Activated CD4-positive, alpha-beta memory T cell treated with anti-CD3 and anti-CD28 coated beads for 36 hours (primary cell): Measurements from ENCODE around the gene DUSP8. TPM values are rescaled to one million over a fixed set of nuclear protein-coding genes. Genes with fewer than 3 reads are reported as not detected.

Experiments
- CTCF ChIA-PET: fragments of 350-600 bp; sonication (Branson Sonifier 250); formaldehyde crosslinking; loops from one replicate; lab custom pipeline; 2021; ENCODE audit warnings: antibody characterized with exemption, inconsistent platforms; lab: Charles Lee
- POLR2A ChIA-PET: fragments of 350-600 bp; sonication (Branson Sonifier 250); formaldehyde crosslinking; loops from one replicate; lab custom pipeline; 2021; ENCODE audit warnings: antibody characterized with exemption; lab: Charles Lee
- DNase-seq: peaks from one replicate; pipeline ENCODE4 v3.0.0-alpha.2; 2020
- H3K27ac Mint-ChIP-seq: one replicate; pipeline ENCODE4 v1.8.0; 2021; ENCODE audit warnings: mixed read lengths
- H3K27me3 Mint-ChIP-seq: one replicate; pipeline ENCODE4 v1.8.0; 2021; ENCODE audit warnings: mixed read lengths
- H3K36me3 Mint-ChIP-seq: one replicate; pipeline ENCODE4 v1.8.0; 2021; ENCODE audit warnings: mixed read lengths
- H3K4me1 Mint-ChIP-seq: one replicate; pipeline ENCODE4 v1.8.0; 2021; ENCODE audit warnings: low read depth, mixed read lengths
- H3K4me3 Mint-ChIP-seq: one replicate; pipeline ENCODE4 v1.8.0; 2021; ENCODE audit warnings: mild to moderate bottlenecking, mixed read lengths
- H3K9me3 Mint-ChIP-seq: one replicate; pipeline ENCODE4 v1.8.0; 2021; ENCODE audit warnings: mixed read lengths
- intact Hi-C: fragments of 100-400 bp; cut with micrococcal nuclease; formaldehyde crosslinking; loops from one replicate; pipeline ENCODE4 v1.15.1; 2023
- total RNA-seq, 2 experiments: library from RNA; stranded (reverse); gene quantifications; one replicate each; pipeline ENCODE4 v1.2.3, GENCODE V29; 2021

Gene DUSP8
- total RNA-seq, 2 experiments from 2014 or later, result 1.6 to 2.4 TPM

- Mint-ChIP-seq H3K27me3 (no peaks in the 10 kb centered on the region), H3K36me3 (no peaks in the 10 kb centered on the region), H3K9me3 (no peaks in the 10 kb centered on the region), H3K4me1 (peaks cover 42% of the 10 kb centered on the region), H3K4me3 (no peak overlapping the region), H3K27ac (no peak overlapping the region)
- intact Hi-C loops, result no loop called here
- POLR2A ChIA-PET, result no interaction called here
- no peak for DNase-seq
- CTCF ChIA-PET, result no interaction called here
Observed at GRCh38 chr11:1522081-1522424, 50.0 kb downstream of the DUSP8 start.

- Mint-ChIP-seq H3K36me3 (no peaks in the 10 kb centered on the region), H3K27me3 (no peaks in the 10 kb centered on the region), H3K4me3 (no peak overlapping the region), H3K27ac (no peak overlapping the region), H3K4me1 (peaks cover 45% of the 10 kb centered on the region), H3K9me3 (no peaks in the 10 kb centered on the region)
- DNase-seq, result no peak
- intact Hi-C loops, result no loop called here
- CTCF ChIA-PET, result no interaction called here
- POLR2A ChIA-PET, result no interaction called here
Observed at GRCh38 chr11:1521382-1522080, 50.5 kb downstream of the DUSP8 start.

DNA sequence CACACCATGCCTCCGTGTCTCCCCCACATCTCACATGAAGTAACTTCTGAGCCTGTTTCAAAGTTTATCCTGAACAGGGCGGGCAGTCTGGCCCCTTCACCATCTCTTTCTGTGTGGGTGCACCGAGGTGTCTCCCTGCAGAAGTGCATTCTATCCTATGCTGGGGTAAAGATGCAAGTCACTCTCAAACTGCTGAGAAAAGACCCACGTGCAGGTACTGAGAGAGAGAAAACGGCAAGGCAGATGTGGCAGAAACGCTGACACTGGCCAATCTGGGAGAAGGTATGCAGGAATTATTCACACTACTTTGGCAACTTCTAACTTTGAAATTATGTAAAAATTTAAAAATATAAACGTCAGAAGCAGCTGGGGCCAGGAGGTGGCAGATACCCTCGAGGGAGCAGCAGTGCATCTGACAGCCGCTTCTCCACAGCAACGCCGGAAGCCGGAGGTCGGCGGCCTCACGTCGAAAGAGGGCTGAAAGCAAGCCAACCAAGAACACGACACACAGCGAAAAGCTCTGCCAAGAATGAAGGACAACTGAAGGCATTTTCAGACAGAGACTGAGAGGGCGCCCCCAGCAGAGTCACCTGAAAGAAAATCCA is 51.3 kb downstream of the DUSP8 start:
- Mint-ChIP-seq H3K27me3 (no peaks in the 10 kb centered on the region), H3K27ac (no peak overlapping the region), H3K9me3 (no peaks in the 10 kb centered on the region), H3K4me3 (no peak overlapping the region), H3K36me3 (no peaks in the 10 kb centered on the region), H3K4me1 (peaks cover 50% of the 10 kb centered on the region)
- intact Hi-C loops, result no loop called here
- ChIA-PET CTCF (no interaction called here), POLR2A (no interaction called here)
- DNase-seq, result no peak

DNA sequence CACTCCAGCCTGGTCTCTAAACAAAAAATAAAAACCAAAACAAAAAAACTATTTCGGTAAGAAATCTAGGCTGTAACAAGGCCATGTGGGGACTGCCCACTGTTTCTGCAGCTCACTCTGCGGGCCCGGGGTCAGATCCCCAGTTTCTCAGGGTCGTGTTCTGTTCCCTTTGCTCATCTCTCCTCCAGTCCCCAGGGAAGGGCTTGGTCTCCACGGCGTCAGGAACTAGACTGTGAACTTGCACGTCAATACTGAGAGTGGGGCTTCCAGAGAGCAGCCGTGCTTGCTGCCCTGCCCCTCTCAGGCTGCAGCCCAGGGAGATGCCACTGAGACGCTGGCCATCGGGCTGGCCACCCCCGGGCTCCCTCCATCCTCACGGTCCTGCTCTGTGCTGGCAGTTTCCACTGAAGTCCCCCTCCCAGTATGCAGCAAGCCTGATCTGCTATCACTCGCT is 51.8 kb downstream of the DUSP8 start:
- CTCF ChIA-PET, result no interaction called here
- DNase-seq, result no peak
- H3K4me1 Mint-ChIP-seq, result peaks cover 55% of the 10 kb centered on the region
- POLR2A ChIA-PET, result no interaction called here
- intact Hi-C loops, result no loop called here
- H3K27ac Mint-ChIP-seq, result no peak overlapping the region
- no peaks in the 10 kb centered on the region for H3K36me3 Mint-ChIP-seq
- no peak overlapping the region for H3K4me3 Mint-ChIP-seq
- H3K9me3 Mint-ChIP-seq, result no peaks in the 10 kb centered on the region
- no peaks in the 10 kb centered on the region for H3K27me3 Mint-ChIP-seq

DNA sequence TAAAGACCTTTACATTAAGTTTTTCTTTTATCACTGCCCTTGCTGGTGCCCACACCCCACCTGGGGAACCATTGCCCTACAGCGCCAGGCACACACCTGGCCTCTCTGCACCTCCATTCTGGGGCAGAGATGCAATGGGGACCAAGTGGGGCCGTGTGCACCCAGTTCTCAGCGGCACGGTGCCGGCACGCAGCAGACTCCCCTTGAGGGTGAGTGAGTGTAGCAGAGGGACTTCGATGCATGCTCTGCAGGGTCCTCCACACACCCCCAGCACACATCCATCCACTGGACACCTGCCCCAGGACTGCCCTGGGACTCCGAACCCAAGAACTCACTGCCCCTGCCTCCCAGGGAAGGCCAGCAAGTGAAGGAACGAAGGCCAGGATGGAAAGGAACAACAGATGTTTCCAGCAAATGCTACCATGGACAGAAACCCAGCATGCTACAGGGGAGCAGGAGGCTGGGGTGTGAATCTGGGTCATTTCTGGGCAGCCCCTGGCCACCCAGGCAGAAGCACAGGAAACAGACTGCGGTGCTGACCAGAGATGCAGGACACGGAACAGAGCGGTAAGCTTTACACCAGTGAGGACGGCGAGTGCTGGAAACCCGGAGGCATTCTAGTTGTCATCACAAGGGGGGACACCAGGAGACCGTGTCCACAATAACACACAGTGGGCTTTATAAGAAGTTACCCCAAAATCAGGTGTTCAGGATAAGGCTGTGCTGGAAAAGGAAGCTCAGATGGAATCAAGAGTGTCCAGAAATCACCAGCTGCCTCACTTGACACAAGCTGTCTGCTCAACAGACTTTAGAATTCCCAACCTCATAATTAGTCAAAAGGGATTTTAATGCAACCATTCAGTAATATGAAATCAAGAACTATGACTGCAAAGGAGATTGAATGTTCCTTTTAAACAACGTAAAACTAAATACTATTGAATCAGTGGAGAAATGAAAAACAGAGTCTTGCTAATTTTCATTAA is 52.8 kb downstream of the DUSP8 start:
- H3K4me1 Mint-ChIP-seq, result peaks cover 59% of the 10 kb centered on the region
- intact Hi-C loops, result no loop called here
- no peaks in the 10 kb centered on the region for H3K9me3 Mint-ChIP-seq
- H3K27ac Mint-ChIP-seq, result no peak overlapping the region
- no peak overlapping the region for H3K4me3 Mint-ChIP-seq
- no peaks in the 10 kb centered on the region for H3K27me3 Mint-ChIP-seq
- ChIA-PET POLR2A (no interaction called here), CTCF (no interaction called here)
- no peak for DNase-seq
- H3K36me3 Mint-ChIP-seq, result no peaks in the 10 kb centered on the region

GRCh38 chr11:1518301-1518700 is 53.8 kb downstream of the DUSP8 start:
- H3K27ac Mint-ChIP-seq, result no peak overlapping the region
- peaks cover 66% of the 10 kb centered on the region for H3K4me1 Mint-ChIP-seq
- ChIA-PET POLR2A (no interaction called here), CTCF (interaction anchor here (1.3 to 1.8 kb wide), 3 partner anchors 8 to 77 kb away, joined by 3 to 6 read pairs (median 4); no protein-coding TSS in a partner anchor)
- H3K4me3 Mint-ChIP-seq, result no peak overlapping the region
- intact Hi-C loops, result no loop called here
- no peak for DNase-seq
- H3K27me3 Mint-ChIP-seq, result no peaks in the 10 kb centered on the region
- no peaks in the 10 kb centered on the region for H3K9me3 Mint-ChIP-seq
- H3K36me3 Mint-ChIP-seq, result no peaks in the 10 kb centered on the region

GRCh38 chr11:1517117-1518005 is 54.7 kb downstream of the DUSP8 start:
- intact Hi-C loops, result loop anchor here (2.0 kb wide), 1 partner anchor 65 kb away; no protein-coding TSS in a partner anchor
- no peak for DNase-seq

GRCh38 chr11:1516273-1517067 is 55.6 kb downstream of the DUSP8 start:
- intact Hi-C loops, result loop anchor here (2.0 kb wide), 1 partner anchor 64 kb away; no protein-coding TSS in a partner anchor
- CTCF ChIA-PET, result interaction anchor here (0.6 to 3.5 kb wide), 13 partner anchors 9 to 316 kb away, joined by 3 to 20 read pairs (median 6); partner anchors contain the start of gene TOLLIP
- H3K36me3 Mint-ChIP-seq, result peaks cover 1% of the 10 kb centered on the region
- H3K27ac Mint-ChIP-seq, result no peak overlapping the region
- H3K4me1 Mint-ChIP-seq, result peaks cover 66% of the 10 kb centered on the region
- DNase-seq, result peak; percentile 43
- POLR2A ChIA-PET, result no interaction called here
- no peaks in the 10 kb centered on the region for H3K27me3 Mint-ChIP-seq
- H3K9me3 Mint-ChIP-seq, result no peaks in the 10 kb centered on the region
- H3K4me3 Mint-ChIP-seq, result no peak overlapping the region

More at GRCh38 chr11:1517117-1518005, 54.7 kb downstream of the DUSP8 start:
- ChIA-PET CTCF (interaction anchor here (0.7 to 1.8 kb wide), 5 partner anchors 9 to 314 kb away, joined by 3 to 6 read pairs (median 3); no protein-coding TSS in a partner anchor), POLR2A (no interaction called here)
- H3K27ac Mint-ChIP-seq, result no peak overlapping the region
- no peaks in the 10 kb centered on the region for H3K9me3 Mint-ChIP-seq
- no peaks in the 10 kb centered on the region for H3K36me3 Mint-ChIP-seq
- no peak overlapping the region for H3K4me3 Mint-ChIP-seq
- no peaks in the 10 kb centered on the region for H3K27me3 Mint-ChIP-seq
- H3K4me1 Mint-ChIP-seq, result peaks cover 62% of the 10 kb centered on the region

- Mint-ChIP-seq H3K27me3 (no peaks in the 10 kb centered on the region), H3K9me3 (no peaks in the 10 kb centered on the region), H3K4me3 (no peak overlapping the region), H3K27ac (no peak overlapping the region), H3K36me3 (peaks cover 1% of the 10 kb centered on the region), H3K4me1 (peaks cover 60% of the 10 kb centered on the region)
- DNase-seq, result peak; percentile 83
- intact Hi-C loops, result loop anchor here (2.0 kb wide), 2 partner anchors 63 to 313 kb away; no protein-coding TSS in a partner anchor
- ChIA-PET CTCF (interaction anchor here (0.6 to 3.5 kb wide), 24 partner anchors 8 to 667 kb away, joined by 3 to 20 read pairs (median 3); partner anchors contain the start of gene TOLLIP), POLR2A (no interaction called here)
Observed at GRCh38 chr11:1515082-1516060, 56.7 kb downstream of the DUSP8 start.
